Smooth muscle cell (in vitro differentiated cells): Measurements from ENCODE around the gene TEX35. TPM values are rescaled to one million over a fixed set of nuclear protein-coding genes. Genes with fewer than 3 reads are reported as not detected.

Source experiments
- DNase-seq: peaks from one replicate; lab custom pipeline; 2025; ENCODE audit not compliant: unreplicated experiment; lab: John Stamatoyannopoulos, UW
- H2AFZ ChIP-seq: fragments of 200-600 bp; sonication (generic); 2 replicates; pipeline ENCODE4 v1.6.0; 2016; ENCODE audit warnings: antibody characterized with exemption, low read depth, mild to moderate bottlenecking
- H3F3A ChIP-seq: fragments of 200-600 bp; sonication (generic); 2 replicates; pipeline ENCODE4 v1.6.0; 2017; ENCODE audit warnings: antibody characterized with exemption, low read depth
- H3K27ac ChIP-seq: fragments of 200-600 bp; sonication (generic); 2 replicates; pipeline ENCODE4 v1.5.1; 2016; ENCODE audit warnings: low read depth, mild to moderate bottlenecking
- H3K27me3 ChIP-seq: fragments of 200-600 bp; sonication (generic); 2 replicates; pipeline ENCODE4 v1.6.1; 2016; ENCODE audit warnings: low read depth, mild to moderate bottlenecking
- H3K36me3 ChIP-seq: fragments of 200-600 bp; sonication (generic); 2 replicates; pipeline ENCODE4 v1.5.1; 2016; ENCODE audit warnings: low read depth
- H3K4me1 ChIP-seq: fragments of 200-600 bp; sonication (generic); 2 replicates; pipeline ENCODE4 v1.5.1; 2016; ENCODE audit warnings: low read depth
- H3K4me2 ChIP-seq: fragments of 200-600 bp; sonication (generic); 2 replicates; pipeline ENCODE4 v1.6.0; 2016; ENCODE audit warnings: mild to moderate bottlenecking
- H3K4me3 ChIP-seq: fragments of 200-600 bp; sonication (generic); 2 replicates; pipeline ENCODE4 v1.5.1; 2016; ENCODE audit warnings: mild to moderate bottlenecking
- H3K79me2 ChIP-seq: fragments of 200-600 bp; sonication (generic); 2 replicates; pipeline ENCODE4 v1.6.0; 2016; ENCODE audit warnings: low read depth, mild to moderate bottlenecking
- H3K9ac ChIP-seq: fragments of 200-600 bp; sonication (generic); 2 replicates; pipeline ENCODE4 v1.6.0; 2016; ENCODE audit warnings: low read depth
- H3K9me3 ChIP-seq: fragments of 200-600 bp; sonication (generic); replicated peaks from 2 replicates; pipeline ENCODE4 v1.5.1; 2016; ENCODE audit warnings: low read depth
- H4K20me1 ChIP-seq: fragments of 200-600 bp; sonication (generic); 2 replicates; pipeline ENCODE4 v1.6.0; 2016; ENCODE audit warnings: low read depth
- CTCF ChIP-seq: fragments of 200-600 bp; sonication (generic); IDR thresholded peaks from 2 replicates; pipeline ENCODE4 v1.5.1; 2017; ENCODE audit warnings: borderline replicate concordance, mild to moderate bottlenecking, antibody characterized with exemption; ENCODE audit not compliant: insufficient read depth, poor library complexity, severe bottlenecking
- WGBS: methylation state at CpG from one replicate; pipeline ENCODE4 v1.1.7; 2016; ENCODE audit warnings: low lambda C conversion rate; 5-methylcytosine and 5-hydroxymethylcytosine counted together
- polyA plus RNA-seq: library from polyadenylated mRNA; unstranded; fragments of >200 nt; fragmentation: Nextera tagmentation; extraction: Ambion mirVana; gene quantifications from 2 replicates; pipeline ENCODE4 v1.2.1, GENCODE V29; 2016
- total RNA-seq: library from RNA; depleted of rRNA; stranded (reverse); fragments of >200 nt; gene quantifications from 2 replicates; pipeline ENCODE4 v1.2.3, GENCODE V29; 2014

The TEX35 gene
- total and polyA plus RNA-seq, 2 experiments from 2014 or later: not detected

DNA sequence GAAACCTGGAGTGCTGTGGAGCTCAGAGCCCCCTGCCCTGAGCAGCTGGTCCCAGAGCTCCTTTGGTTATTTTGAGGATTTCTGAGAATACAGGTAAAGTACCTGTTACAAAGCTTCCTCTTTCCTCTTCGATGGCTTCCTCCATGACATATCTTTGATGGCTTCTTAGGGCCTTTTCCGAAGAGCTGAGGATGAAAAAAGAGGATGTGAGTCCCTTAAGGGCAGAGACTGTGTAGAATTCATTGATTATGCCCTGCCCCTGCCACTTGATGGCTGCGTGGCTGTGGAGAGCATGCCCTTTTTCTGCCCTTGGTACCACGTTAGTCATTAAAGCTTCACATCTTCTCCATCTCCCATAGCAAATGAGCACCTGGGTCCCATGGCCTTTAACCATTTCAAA is 14.2 kb downstream of the TEX35 start:
- Histone ChIP-seq H2AFZ (no peak overlapping the region), H3K79me2 (no peaks in the 10 kb centered on the region), H3K27me3 (no peaks in the 10 kb centered on the region), H4K20me1 (no peaks in the 10 kb centered on the region), H3F3A (no peaks in the 10 kb centered on the region), H3K4me3 (no peak overlapping the region), H3K27ac (no peak overlapping the region), H3K36me3 (no peaks in the 10 kb centered on the region), H3K4me2 (no peak overlapping the region), H3K9ac (no peak overlapping the region), H3K9me3 (no peaks in the 10 kb centered on the region), H3K4me1 (no peaks in the 10 kb centered on the region)
- WGBS: 92% methylated on average over 4 of the region's 4 CpGs
- no peak for TF ChIP-seq CTCF
- no peak for DNase-seq

DNA sequence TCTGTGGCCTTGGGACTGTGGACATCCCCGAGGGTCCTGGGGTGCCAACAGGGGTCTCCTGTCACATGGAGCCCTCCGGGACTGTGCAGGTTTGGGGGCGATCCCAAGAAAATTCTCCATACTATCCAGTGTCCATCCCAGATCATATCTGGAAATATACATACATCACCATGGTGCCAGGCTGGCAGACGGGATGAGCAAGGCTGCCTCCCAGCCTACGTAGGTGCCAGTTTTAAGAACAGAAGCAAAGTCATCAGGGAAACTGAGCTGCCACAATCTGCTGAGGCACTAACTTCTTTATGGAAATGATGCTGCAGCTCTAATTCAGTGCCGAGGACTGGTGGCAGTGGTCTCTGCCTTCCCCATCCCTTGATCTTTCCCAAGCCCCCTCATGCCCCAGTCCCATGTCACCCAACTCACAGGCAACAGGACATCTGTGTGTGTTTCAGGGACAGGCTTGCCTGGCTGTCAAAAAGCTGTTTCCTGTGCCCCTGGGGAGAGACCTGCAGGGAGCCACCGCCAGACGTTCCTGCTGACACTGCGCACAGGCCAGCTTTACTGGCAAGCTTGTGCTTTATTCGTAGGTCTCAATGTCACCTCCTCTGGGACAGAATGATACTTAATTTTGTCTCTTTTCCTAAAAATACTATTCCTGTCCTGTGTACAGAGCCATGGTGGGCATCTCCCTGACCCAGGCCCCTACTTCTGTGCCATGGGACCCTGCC is 15.5 kb downstream of the TEX35 start:
- no peak overlapping the region for H2AFZ ChIP-seq

GRCh38 chr1:178528953-178529335 is 16.0 kb downstream of the TEX35 start:
- Histone ChIP-seq H3K4me1 (no peaks in the 10 kb centered on the region), H3K27me3 (no peaks in the 10 kb centered on the region), H3K9ac (no peak overlapping the region), H3K4me2 (no peak overlapping the region), H4K20me1 (no peaks in the 10 kb centered on the region), H3K27ac (no peak overlapping the region), H3K9me3 (no peaks in the 10 kb centered on the region), H2AFZ (no peak overlapping the region), H3F3A (no peaks in the 10 kb centered on the region), H3K79me2 (no peaks in the 10 kb centered on the region), H3K4me3 (no peak overlapping the region), H3K36me3 (no peaks in the 10 kb centered on the region)
- no peak for DNase-seq
- WGBS: 90% methylated on average over 4 of the region's 4 CpGs
- no peak for TF ChIP-seq CTCF

More for the DNA sequence above, 15.5 kb downstream of the TEX35 start:
- H3K27ac ChIP-seq: no peak overlapping the region
- no peak overlapping the region for H3K9ac ChIP-seq
- no peak overlapping the region for H3K4me3 ChIP-seq
- H3K9me3 ChIP-seq: no peaks in the 10 kb centered on the region
- no peak overlapping the region for H3K4me2 ChIP-seq
- H3F3A ChIP-seq: no peaks in the 10 kb centered on the region
- H3K27me3 ChIP-seq: no peaks in the 10 kb centered on the region
- H3K4me1 ChIP-seq: no peaks in the 10 kb centered on the region
- H4K20me1 ChIP-seq: no peaks in the 10 kb centered on the region
- TF ChIP-seq CTCF: no peak
- no peaks in the 10 kb centered on the region for H3K79me2 ChIP-seq
- H3K36me3 ChIP-seq: no peaks in the 10 kb centered on the region
- 94% methylated on average over 10 of the region's 10 CpGs for WGBS
- no peak for DNase-seq
